ENCODE results near the gene TMEM235. TPM values are rescaled to one million over a fixed set of nuclear protein-coding genes. Genes with fewer than 3 reads are reported as not detected.

Gene TMEM235
- total RNA-seq, 4 donors from 2014 or later: not detected

GRCh38 chr17:78275355-78275754, 43.9 kb downstream of the TMEM235 start:
- Histone ChIP-seq H3K4me1 (peaks cover 8 to 17% of the 10 kb centered on the region in 2 donors), H3K27ac (no peak overlapping the region), H3K4me3 (replicated peaks in 1 of 3) (no peak overlapping the region), H3K9me3 (no peaks in the 10 kb centered on the region), H3K27me3 (no peaks in the 10 kb centered on the region), H3K36me3 (no peaks in the 10 kb centered on the region)
- TF ChIP-seq, protein P1, sequence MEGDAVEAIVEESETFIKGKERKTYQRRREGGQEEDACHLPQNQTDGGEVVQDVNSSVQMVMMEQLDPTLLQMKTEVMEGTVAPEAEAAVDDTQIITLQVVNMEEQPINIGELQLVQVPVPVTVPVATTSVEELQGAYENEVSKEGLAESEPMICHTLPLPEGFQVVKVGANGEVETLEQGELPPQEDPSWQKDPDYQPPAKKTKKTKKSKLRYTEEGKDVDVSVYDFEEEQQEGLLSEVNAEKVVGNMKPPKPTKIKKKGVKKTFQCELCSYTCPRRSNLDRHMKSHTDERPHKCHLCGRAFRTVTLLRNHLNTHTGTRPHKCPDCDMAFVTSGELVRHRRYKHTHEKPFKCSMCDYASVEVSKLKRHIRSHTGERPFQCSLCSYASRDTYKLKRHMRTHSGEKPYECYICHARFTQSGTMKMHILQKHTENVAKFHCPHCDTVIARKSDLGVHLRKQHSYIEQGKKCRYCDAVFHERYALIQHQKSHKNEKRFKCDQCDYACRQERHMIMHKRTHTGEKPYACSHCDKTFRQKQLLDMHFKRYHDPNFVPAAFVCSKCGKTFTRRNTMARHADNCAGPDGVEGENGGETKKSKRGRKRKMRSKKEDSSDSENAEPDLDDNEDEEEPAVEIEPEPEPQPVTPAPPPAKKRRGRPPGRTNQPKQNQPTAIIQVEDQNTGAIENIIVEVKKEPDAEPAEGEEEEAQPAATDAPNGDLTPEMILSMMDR (IDR thresholded peaks at IDR 0.05): no peak
- DNase-seq: no peak
- WGBS, 2 donors: 95 to 96% methylated on average over 5 of the region's 5 CpGs
- intact Hi-C loops (cut with DNase I): no loop called here

GRCh38 chr17:78276098-78276887, 44.9 kb downstream of the TMEM235 start:
- intact Hi-C loops (cut with DNase I): no loop called here
- no peak for DNase-seq
- no peaks in the 10 kb centered on the region for H3K27me3 ChIP-seq
- H3K27ac ChIP-seq: no peak overlapping the region
- H3K36me3 ChIP-seq: no peaks in the 10 kb centered on the region
- no peak overlapping the region for H3K4me3 ChIP-seq (replicated peaks in 1 of 3)
- WGBS, 2 donors: 81 to 85% methylated on average over 15 of the region's 15 CpGs
- no peak for TF ChIP-seq POLR2A (IDR thresholded peaks at IDR 0.05)
- TF ChIP-seq, protein P1 (IDR thresholded peaks at IDR 0.05): no peak
- no peaks in the 10 kb centered on the region for H3K9me3 ChIP-seq
- H3K4me1 ChIP-seq: peaks cover 8 to 22% of the 10 kb centered on the region in 2 donors

GRCh38 chr17:78278139-78278741, 46.8 kb downstream of the TMEM235 start:
- DNase-seq: no peak
- TF ChIP-seq, protein P1 (IDR thresholded peaks at IDR 0.05): no peak
- no peak for TF ChIP-seq POLR2A (IDR thresholded peaks at IDR 0.05)
- Histone ChIP-seq H3K9me3 (no peaks in the 10 kb centered on the region), H3K4me3 (replicated peaks in 1 of 3) (no peak overlapping the region), H3K27ac (no peak overlapping the region), H3K36me3 (no peaks in the 10 kb centered on the region), H3K27me3 (no peaks in the 10 kb centered on the region), H3K4me1 (peaks cover 0 to 16% of the 10 kb centered on the region in 2 donors)
- WGBS, 2 donors: 45 to 66% methylated on average over 4 to 5 of the region's 11 CpGs
- intact Hi-C loops (cut with DNase I): no loop called here

GRCh38 chr17:78279360-78279990, 48.0 kb downstream of the TMEM235 start:
- Histone ChIP-seq H3K27me3 (no peaks in the 10 kb centered on the region), H3K9me3 (no peaks in the 10 kb centered on the region), H3K27ac (no peak overlapping the region), H3K36me3 (no peaks in the 10 kb centered on the region), H3K4me1 (peaks cover 0 to 16% of the 10 kb centered on the region in 2 donors), H3K4me3 (replicated peaks in 1 of 3) (no peak overlapping the region)
- no peak for TF ChIP-seq POLR2A (IDR thresholded peaks at IDR 0.05)
- TF ChIP-seq, protein P1 (IDR thresholded peaks at IDR 0.05): no peak
- 85 to 87% methylated on average over 5 of the region's 5 CpGs for WGBS, 2 donors
- no peak for DNase-seq
- intact Hi-C loops (cut with DNase I): no loop called here
